Measurements from ENCODE around the gene NT5DC1. TPM values are rescaled to one million over a fixed set of nuclear protein-coding genes. Genes with fewer than 3 reads are reported as not detected.

NT5DC1 gene
- total RNA-seq, 2 donors from 2014 or later: 35.1 to 41.6 TPM

DNA sequence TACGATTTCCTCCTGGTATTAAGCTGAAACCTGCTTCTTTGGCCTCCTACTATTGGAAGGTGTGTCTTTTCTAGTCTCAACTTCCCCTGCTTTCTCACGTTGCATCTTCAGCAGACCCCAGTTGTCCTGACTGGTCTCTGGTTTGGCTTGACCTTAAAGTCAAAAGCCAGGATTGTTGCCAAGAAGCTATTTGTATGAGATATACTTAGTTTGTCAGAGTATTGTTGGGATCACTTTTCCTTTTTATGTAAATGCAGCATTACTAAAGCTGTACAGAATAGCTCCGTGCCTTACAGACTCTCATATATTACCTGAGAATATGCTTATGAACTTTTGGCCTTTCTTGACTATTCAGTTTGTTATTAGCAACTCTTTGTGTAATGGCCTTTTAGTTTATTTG, 92.1 kb downstream of the NT5DC1 start:
- no peaks in the 10 kb centered on the region for H3K36me3 Mint-ChIP-seq
- DNase-seq (ENCODE audit: low spot score in 2 of 2) (no peak), ATAC-seq (no peak)
- no peaks in the 10 kb centered on the region for H3K9me3 Mint-ChIP-seq
- H3K27ac Mint-ChIP-seq: no peak overlapping the region

- DNase-seq (ENCODE audit: low spot score in 2 of 2): no peak
- Mint-ChIP-seq H3K9me3 (no peaks in the 10 kb centered on the region), H3K36me3 (no peaks in the 10 kb centered on the region), H3K27ac (peak overlapping the region in 1 of 2 donors; percentile 39)
- no peak for ATAC-seq
These were observed 96.2 kb downstream of the NT5DC1 start for GRCh38 chr6:116196841-116197240.

- H3K9me3 Mint-ChIP-seq: no peaks in the 10 kb centered on the region
- no peak for ATAC-seq
These were observed 100.1 kb downstream of the NT5DC1 start for GRCh38 chr6:116200619-116201249.

DNA sequence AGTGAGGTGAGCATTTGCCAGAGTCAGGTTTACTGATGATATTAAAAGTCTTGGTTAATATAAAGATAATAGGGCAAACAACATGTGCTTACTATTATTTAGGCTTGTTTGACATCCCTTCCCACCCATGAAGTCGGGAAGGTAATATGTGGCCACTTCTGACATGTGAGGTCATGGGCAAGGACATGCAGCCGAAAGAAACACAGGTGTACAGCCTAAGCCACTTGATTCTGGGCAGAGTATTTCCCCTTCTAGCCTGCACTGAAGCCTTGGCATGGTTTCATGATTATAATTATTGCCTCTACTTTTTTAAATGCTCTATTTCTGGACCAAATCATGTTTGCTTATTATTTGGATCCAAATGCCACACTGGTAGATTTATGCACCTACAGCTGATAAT, 100.9 kb downstream of the NT5DC1 start:
- H3K36me3 Mint-ChIP-seq: no peaks in the 10 kb centered on the region
- DNase-seq (ENCODE audit: low spot score in 2 of 2) (no peak), ATAC-seq (no peak)
- no peaks in the 10 kb centered on the region for H3K9me3 Mint-ChIP-seq
- no peak overlapping the region for H3K27ac Mint-ChIP-seq

More at GRCh38 chr6:116200619-116201249, 100.1 kb downstream of the NT5DC1 start:
- DNase-seq (ENCODE audit: low spot score in 2 of 2): no peak
- Mint-ChIP-seq H3K27ac (no peak overlapping the region), H3K36me3 (no peaks in the 10 kb centered on the region)

GRCh38 chr6:116205281-116205680, 104.6 kb downstream of the NT5DC1 start:
- H3K36me3 Mint-ChIP-seq: no peaks in the 10 kb centered on the region
- ATAC-seq (no peak), DNase-seq (ENCODE audit: low spot score in 2 of 2) (no peak)
- no peaks in the 10 kb centered on the region for H3K9me3 Mint-ChIP-seq
- no peak overlapping the region for H3K27ac Mint-ChIP-seq

- Mint-ChIP-seq H3K27ac (no peak overlapping the region), H3K9me3 (no peaks in the 10 kb centered on the region), H3K36me3 (no peaks in the 10 kb centered on the region)
- no peak for DNase-seq (ENCODE audit: low spot score in 2 of 2)
- ATAC-seq: no peak
These were observed 105.7 kb downstream of the NT5DC1 start for GRCh38 chr6:116206231-116206903.

- no peaks in the 10 kb centered on the region for H3K36me3 Mint-ChIP-seq
- DNase-seq (ENCODE audit: low spot score in 2 of 2) (no peak), ATAC-seq (no peak)
- H3K27ac Mint-ChIP-seq: no peak overlapping the region
- no peaks in the 10 kb centered on the region for H3K9me3 Mint-ChIP-seq
These were observed 107.6 kb downstream of the NT5DC1 start for GRCh38 chr6:116208056-116208785.

DNA sequence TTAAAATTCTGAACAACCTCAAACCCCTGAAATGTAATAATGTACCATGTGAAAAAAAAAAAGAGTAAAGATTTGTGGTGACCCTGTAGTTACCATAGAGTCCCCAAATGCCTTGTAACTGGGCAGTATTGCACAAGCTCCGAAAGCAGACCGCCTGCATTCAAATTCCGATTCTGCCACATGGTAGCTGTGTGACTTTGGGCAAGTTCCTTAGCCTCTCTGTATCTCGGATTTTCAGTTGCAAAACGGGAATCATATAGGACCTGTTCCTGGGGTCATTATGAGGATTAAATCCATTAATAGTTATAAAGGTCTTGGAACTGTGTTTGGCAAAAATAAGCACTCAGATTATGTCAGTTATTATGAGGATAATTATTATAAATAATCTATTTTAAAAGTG, 109.7 kb downstream of the NT5DC1 start:
- no peak overlapping the region for H3K27ac Mint-ChIP-seq
- no peaks in the 10 kb centered on the region for H3K36me3 Mint-ChIP-seq
- H3K9me3 Mint-ChIP-seq: no peaks in the 10 kb centered on the region
- DNase-seq (ENCODE audit: low spot score in 2 of 2) (no peak), ATAC-seq (no peak)

GRCh38 chr6:116210750-116211425, 110.2 kb downstream of the NT5DC1 start:
- ATAC-seq: no peak
- Mint-ChIP-seq H3K9me3 (no peaks in the 10 kb centered on the region), H3K36me3 (no peaks in the 10 kb centered on the region)

GRCh38 chr6:116214681-116215080, 114.0 kb downstream of the NT5DC1 start:
- ATAC-seq (no peak), DNase-seq (ENCODE audit: low spot score in 2 of 2) (no peak)
- H3K27ac Mint-ChIP-seq: no peak overlapping the region
- no peaks in the 10 kb centered on the region for H3K36me3 Mint-ChIP-seq
- no peaks in the 10 kb centered on the region for H3K9me3 Mint-ChIP-seq

More at GRCh38 chr6:116210750-116211425, 110.2 kb downstream of the NT5DC1 start:
- no peak for DNase-seq (ENCODE audit: low spot score in 2 of 2)
- H3K27ac Mint-ChIP-seq: no peak overlapping the region

- Mint-ChIP-seq H3K27ac (no peak overlapping the region), H3K9me3 (no peaks in the 10 kb centered on the region), H3K36me3 (no peaks in the 10 kb centered on the region)
- no peak for DNase-seq (ENCODE audit: low spot score in 2 of 2)
- ATAC-seq: no peak
These were observed 114.8 kb downstream of the NT5DC1 start for GRCh38 chr6:116215414-116215813.

DNA sequence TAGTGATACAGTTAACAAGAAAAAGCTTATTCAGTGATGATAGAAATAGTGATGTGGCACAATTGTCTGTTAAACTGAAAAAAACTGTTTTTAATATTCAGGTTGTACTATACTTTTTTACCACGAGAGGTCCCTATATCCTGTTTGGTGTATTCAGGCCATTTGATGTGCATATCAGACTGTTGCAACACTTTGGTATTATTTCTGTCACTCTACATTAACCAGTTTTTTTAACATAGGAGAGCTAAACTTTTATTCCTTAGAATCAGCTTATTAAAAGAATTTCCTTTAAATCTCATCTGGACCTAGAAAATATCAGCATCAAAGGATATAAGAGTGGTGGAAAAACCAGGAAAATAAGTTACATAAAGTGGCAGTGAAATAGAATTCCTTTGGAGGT, 116.4 kb downstream of the NT5DC1 start:
- Mint-ChIP-seq H3K9me3 (no peaks in the 10 kb centered on the region), H3K36me3 (no peaks in the 10 kb centered on the region), H3K27ac (no peak overlapping the region)
- DNase-seq (ENCODE audit: low spot score in 2 of 2) (no peak), ATAC-seq (no peak)

DNA sequence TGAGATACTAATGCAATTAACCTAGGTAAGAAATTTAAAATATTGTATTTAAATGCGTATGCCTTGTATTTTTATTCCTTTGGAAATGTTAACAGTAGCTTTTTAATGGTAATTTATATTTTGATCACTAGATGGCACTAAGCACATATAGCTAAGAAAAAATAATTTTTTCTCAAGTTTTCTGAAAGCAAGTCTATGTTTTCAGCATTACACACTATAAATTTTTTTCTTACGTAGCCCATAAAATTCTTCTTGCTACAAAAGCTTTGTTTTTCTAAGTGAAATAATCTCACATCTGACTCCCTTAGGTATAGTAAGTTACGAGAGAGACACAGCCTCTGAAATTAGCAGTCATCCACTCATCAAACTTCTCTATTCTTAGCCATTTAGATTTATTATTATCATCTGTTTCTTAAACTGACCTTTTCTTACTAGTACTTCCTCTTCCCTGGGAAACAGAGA, 117.5 kb downstream of the NT5DC1 start:
- no peaks in the 10 kb centered on the region for H3K36me3 Mint-ChIP-seq
- no peaks in the 10 kb centered on the region for H3K9me3 Mint-ChIP-seq
- ATAC-seq (no peak), DNase-seq (ENCODE audit: low spot score in 2 of 2) (no peak)
- no peak overlapping the region for H3K27ac Mint-ChIP-seq

- DNase-seq (ENCODE audit: low spot score in 2 of 2) (no peak), ATAC-seq (no peak)
- Mint-ChIP-seq H3K36me3 (no peaks in the 10 kb centered on the region), H3K27ac (no peak overlapping the region), H3K9me3 (no peaks in the 10 kb centered on the region)
These were observed 118.2 kb downstream of the NT5DC1 start for GRCh38 chr6:116218866-116219265.

DNA sequence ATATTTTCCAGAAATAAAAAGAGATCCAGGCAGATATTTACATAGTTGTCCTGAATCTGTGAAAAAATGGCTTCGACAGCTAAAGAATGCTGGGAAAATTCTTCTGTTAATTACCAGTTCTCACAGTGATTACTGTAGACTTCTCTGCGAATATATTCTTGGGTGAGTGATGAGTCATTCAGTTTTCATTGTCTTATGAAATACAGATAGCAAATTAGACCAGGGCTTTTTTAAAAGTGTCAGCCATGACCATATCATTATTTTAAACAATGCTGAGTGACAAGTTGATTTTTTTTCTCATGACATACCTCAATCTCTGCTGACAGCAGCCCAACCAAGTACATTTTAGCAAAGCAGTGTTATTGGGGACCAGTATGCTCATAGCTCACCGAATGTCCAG, 120.4 kb downstream of the NT5DC1 start:
- H3K27ac Mint-ChIP-seq: no peak overlapping the region
- ATAC-seq (no peak), DNase-seq (ENCODE audit: low spot score in 2 of 2) (no peak)
- no peaks in the 10 kb centered on the region for H3K9me3 Mint-ChIP-seq
- H3K36me3 Mint-ChIP-seq: no peaks in the 10 kb centered on the region

DNA sequence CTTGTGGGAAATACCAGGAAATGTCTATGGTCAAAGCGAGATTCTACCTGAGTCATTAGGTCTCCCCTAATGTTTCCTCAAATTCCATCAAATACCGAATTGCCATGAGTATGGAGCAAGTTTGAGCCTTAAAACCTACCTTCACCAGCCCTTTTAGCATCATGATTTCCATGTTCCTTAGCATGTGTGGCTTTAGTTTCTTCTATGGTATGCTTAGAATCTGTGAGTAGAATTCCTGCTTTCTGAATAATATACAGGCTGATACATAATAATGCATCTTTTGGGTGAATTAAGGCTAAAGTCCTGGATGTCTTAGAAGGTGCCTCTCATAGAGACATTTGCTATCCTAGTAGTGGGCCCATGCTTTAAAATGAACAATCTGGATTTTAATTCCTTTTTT, 121.3 kb downstream of the NT5DC1 start:
- Mint-ChIP-seq H3K27ac (no peak overlapping the region), H3K9me3 (no peaks in the 10 kb centered on the region), H3K36me3 (no peaks in the 10 kb centered on the region)
- ATAC-seq (no peak), DNase-seq (ENCODE audit: low spot score in 2 of 2) (no peak)

- DNase-seq (ENCODE audit: low spot score in 2 of 2) (no peak), ATAC-seq (no peak)
- Mint-ChIP-seq H3K27ac (peak overlapping the region in 1 of 2 donors; percentile 6), H3K36me3 (no peaks in the 10 kb centered on the region), H3K9me3 (no peaks in the 10 kb centered on the region)
These were observed 122.7 kb downstream of the NT5DC1 start for GRCh38 chr6:116223355-116223754.
